Measurements from ENCODE around the gene C1QL1.
"Not testable (repeated sequence)": the region's sequence is repeated elsewhere in the genome, so short reads cannot be mapped to it uniquely, and the experiment has no call there.

Gene C1QL1

DNA sequence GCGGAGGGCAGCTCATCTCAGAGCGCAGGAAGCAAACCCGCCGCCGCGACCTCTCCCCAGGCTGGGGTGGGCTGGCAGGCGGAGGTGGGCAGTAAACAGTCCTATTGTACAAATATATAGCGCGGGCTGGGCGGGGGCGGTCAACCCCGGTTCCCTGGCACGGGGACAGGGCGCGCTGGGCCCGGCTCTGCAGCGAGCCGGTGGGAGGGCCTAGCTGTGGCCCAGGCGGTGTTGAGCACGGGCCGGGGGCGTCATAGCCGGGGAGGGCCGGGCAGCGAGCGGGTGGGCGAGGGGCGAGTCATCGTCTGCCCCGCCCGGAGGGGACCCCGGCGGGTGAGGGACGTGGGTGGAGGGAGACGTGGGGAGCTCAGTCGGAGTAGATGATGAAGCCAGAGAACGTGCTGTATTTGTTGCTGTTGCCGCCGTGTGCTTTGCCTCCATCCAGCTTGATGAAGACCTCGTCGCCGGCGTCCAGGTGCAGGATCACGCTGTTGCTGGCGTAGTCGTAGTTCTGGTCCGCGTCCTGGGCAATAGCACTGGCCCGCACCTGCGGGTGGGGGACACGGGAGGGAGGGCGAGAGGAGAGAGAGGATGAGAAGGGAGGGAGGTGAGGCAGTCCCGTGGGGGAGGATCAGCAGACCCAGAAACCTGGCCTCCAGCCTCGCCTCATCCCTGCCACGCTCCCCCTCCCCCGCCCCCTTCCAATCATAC is 8.1 kb downstream of the C1QL1 start:
- no peak for DNase-seq

DNA sequence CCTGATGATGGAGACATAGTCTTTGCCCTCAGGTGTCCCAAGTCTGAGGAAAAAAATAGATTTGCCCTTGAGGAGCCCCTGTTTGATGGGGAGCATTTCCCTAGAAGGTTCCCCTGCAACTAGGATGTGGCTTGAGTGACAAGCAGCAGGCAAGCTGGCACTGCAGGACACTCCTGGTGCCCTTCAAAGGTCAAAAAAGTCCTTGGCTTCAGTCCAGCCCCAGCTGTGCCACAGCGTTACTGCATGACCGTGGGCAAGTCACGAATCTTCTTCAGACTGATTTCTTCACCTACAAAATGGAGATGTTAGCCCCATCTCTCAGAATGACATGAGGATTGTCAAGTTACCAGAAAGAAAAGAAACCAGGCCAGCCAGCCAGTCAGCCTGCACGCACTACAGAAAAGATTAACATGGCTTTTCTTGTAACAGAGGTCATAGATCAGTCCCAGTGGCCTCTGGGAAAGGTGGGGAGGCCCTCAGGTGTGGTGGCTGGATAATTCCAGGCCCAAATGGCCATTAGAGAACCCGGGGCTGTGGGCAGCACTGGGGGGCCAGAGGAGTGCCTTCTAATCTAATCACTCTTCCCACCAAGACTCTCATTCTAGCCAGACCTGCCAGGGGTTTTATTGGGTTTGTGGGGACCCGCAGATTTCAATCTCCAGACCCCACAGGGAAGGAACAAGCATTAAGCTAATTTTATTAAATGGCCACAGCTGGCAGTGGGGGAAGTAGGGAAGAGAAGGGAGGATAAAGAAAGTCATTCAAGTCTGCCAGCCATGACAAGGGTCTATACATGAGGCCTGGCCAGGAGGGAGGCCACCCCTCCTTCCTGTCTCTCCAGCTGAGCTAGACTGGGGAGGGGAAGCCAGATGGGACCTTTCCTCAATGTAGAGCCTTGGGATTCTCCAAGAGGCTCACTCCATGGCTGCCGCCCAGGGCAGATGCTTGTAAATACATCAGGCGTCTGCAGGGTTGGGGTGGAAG is 10.8 kb downstream of the C1QL1 start:
- DNase-seq, result no peak

- no peak for DNase-seq
Observed at GRCh38 chr17:44955674-44956425, 12.3 kb downstream of the C1QL1 start.

- no peak for DNase-seq
Observed at GRCh38 chr17:44952946-44953475, 15.1 kb downstream of the C1QL1 start.

DNA sequence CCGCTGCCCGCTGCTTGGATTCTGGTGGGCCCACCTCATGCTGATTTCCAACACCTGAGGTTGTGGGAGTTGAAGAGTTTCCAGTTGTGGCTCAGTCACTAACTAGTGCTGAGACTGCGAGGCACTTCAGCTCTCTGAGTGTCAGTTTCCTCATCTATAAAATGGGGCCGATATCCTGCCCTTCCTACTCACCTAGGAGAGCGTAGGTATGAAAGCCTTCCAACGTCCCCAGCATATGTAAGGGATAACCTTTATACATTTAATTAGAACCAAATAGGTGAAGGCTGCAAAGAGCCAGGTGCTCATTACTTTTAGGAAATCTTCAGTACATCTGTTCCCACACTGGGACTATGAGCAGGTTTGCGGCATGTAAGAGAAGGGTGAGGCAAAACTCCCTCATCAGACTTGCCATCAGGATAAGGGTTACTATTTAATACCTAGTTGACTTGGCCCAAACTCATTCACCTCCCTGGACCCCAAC is 19.7 kb downstream of the C1QL1 start:
- DNase-seq, result no peak

GRCh38 chr17:44947461-44948314 is 20.4 kb downstream of the C1QL1 start, which contains the start of gene KIF18B:
Gene KIF18B, minus strand, starts transcription at chr17:44947773. Its CDS starts 11,429 bp downstream, at chr17:44936344.
- DNase-seq, result peak; percentile 96

GRCh38 chr17:44945652-44946051 is 22.5 kb downstream of the C1QL1 start:
- DNase-seq, result not testable (repeated sequence)

- DNase-seq, result no peak
Observed at GRCh38 chr17:44942456-44942855, 25.6 kb downstream of the C1QL1 start.

- no peak for DNase-seq
Observed at GRCh38 chr17:44941712-44942331, 26.3 kb downstream of the C1QL1 start.

DNA sequence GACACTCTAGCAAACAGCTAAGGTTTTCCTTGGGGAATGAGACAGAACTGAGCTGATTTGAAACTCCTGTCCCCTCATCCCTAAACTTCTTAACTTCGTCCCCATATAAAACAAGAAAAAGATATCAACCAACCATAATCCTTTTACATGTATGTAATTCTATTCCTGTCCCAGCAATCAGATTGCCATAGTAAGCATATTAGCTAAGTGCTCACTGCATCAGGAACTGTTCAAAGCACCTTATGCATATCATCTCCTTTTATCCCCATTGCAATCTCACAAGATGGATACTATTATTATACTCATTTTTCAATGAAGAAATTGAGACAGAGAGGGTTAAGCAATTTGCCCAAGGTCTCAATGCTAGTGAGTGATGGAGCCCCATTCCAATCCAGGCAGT is 27.3 kb downstream of the C1QL1 start:
- DNase-seq, result no peak

- no peak for DNase-seq
Observed at GRCh38 chr17:44940317-44940716, 27.8 kb downstream of the C1QL1 start.

- no peak for DNase-seq
Observed at GRCh38 chr17:44935116-44935515, 33.0 kb downstream of the C1QL1 start.

GRCh38 chr17:44934745-44935105 is 33.4 kb downstream of the C1QL1 start:
- DNase-seq, result no peak

- DNase-seq, result no peak
Observed at GRCh38 chr17:44933824-44934744, 34.0 kb downstream of the C1QL1 start.

- no peak for DNase-seq
Observed at GRCh38 chr17:44932787-44933097, 35.4 kb downstream of the C1QL1 start.

DNA sequence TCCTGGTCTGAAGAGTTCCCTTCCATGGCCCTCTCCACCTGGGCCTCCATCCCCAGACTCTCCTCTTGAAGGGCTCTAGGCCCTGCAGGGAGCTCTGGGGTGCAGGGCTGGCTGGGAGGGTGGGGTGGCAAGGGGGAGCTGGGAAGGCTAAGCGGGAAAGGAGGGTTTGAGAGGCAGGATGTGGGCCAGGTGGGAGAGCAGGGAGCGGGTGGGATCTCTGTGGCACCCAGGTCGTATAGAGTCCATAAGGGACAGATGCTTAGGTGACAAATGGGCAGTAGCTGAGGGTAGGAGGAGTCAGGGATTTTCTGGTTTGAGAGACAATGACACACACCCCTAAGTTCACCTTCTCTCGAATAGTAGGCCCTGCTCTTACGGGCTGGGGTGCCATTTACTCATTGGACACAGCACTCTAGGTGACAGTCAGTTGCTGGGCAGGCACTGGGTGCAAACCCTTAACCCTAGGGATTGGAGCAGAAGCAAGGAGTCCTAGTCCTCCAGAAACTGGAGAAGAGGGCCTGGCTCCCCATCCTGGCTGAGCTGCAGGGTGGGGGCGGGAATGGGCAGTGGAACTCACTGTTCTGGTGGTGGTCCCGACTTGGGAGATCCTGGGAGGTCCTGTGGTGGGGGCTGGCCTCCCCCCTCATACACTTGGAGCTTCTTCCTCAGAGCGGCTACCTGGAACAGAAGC is 35.9 kb downstream of the C1QL1 start:
- DNase-seq, result no peak

- no peak for DNase-seq
Observed at GRCh38 chr17:44931376-44931775, 36.7 kb downstream of the C1QL1 start.

DNA sequence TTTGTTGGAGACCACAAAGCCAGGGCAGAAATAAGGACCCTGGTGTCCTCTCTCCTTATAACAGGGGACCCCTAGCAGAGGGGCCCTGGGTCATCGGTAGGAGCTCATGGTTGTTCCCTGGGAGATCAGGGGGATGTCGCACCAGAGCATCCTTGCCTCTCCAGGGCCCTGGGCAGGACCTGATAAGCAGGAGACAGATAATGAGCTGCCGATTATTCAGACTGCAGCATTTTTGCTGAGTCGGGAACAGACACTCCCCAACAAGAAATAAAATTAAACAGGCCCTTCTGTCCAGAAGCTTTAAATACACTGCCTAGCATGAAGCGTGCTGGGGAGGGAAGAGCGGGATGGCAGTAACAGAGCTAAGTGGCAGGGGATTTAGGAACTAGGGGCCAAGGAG is 37.4 kb downstream of the C1QL1 start:
- DNase-seq, result no peak

DNA sequence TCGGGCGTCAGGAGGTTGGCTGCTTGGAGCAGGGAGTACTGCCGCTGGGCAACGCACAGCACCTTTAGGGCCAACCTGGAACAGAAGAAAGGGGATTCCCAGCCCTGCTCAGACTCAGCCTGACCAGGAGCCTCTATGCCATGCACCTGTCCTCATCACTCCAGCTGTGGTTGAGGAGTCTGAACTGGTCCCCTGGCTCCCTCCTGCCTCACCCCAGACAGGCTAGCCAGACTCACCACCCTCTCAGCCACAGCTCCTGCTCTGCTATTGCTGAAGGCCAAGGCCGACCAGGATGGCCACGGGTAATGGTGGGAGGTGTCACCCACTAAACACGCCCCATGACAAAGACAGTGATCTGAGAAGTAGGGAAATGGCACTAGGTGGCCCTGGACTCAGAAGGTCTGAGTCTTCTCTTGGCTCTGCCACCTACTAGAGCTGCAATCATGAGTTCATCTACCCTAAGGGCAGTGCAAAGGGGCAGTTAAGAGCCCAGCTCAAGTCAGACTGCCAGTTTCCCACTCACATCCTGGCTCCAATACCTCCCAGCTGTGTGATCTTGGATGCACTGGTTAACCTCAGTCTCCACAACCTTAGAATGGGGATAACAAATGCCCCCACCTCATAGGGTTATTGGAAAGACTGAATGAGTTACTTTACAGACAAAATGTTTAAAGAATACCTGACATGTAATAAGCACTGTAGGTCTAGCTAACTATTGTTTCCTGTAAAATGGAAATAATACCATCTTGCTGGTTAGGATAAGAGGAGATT is 39.0 kb downstream of the C1QL1 start:
- no peak for DNase-seq
